A673 (cell line): ENCODE results near the gene KIF4A.

Experiments used
- CTCF ChIP-seq: fragments of 300-800, 200-600 bp; sonication (generic); conservative IDR thresholded peaks from 2 replicates; pipeline ENCODE4 v1.5.1; 2017; ENCODE audit warnings: low read depth, mild to moderate bottlenecking, antibody characterized with exemption, low read length, moderate library complexity, mixed read lengths
- EZH2 ChIP-seq: fragments of 200-600 bp; sonication (generic); IDR thresholded peaks from 2 replicates; pipeline ENCODE4 v1.6.1; 2017; ENCODE audit warnings: borderline replicate concordance, low read depth, mild to moderate bottlenecking, mixed read lengths, antibody characterized with exemption, low read length; ENCODE audit not compliant: poor library complexity, severe bottlenecking

GRCh38 chrX:70264784-70265183 lies 25.1 kb upstream of the KIF4A start:
- TF ChIP-seq EZH2 (no peak), CTCF (no peak)
